ENCODE measurements around the gene NFAM1.

NFAM1 gene

GRCh38 chr22:42379966-42380537, 52.2 kb downstream of the NFAM1 start:
- no peak for DNase-seq

GRCh38 chr22:42376711-42377554, 55.3 kb downstream of the NFAM1 start:
- no peak for DNase-seq

GRCh38 chr22:42375982-42376381, 56.2 kb downstream of the NFAM1 start:
- no peak for DNase-seq

GRCh38 chr22:42372976-42373375, 59.2 kb downstream of the NFAM1 start:
- no peak for DNase-seq

GRCh38 chr22:42371501-42371900, 60.7 kb downstream of the NFAM1 start:
- no peak for DNase-seq

- DNase-seq: no peak
Observed at GRCh38 chr22:42371099-42371498, 61.1 kb downstream of the NFAM1 start.

DNA sequence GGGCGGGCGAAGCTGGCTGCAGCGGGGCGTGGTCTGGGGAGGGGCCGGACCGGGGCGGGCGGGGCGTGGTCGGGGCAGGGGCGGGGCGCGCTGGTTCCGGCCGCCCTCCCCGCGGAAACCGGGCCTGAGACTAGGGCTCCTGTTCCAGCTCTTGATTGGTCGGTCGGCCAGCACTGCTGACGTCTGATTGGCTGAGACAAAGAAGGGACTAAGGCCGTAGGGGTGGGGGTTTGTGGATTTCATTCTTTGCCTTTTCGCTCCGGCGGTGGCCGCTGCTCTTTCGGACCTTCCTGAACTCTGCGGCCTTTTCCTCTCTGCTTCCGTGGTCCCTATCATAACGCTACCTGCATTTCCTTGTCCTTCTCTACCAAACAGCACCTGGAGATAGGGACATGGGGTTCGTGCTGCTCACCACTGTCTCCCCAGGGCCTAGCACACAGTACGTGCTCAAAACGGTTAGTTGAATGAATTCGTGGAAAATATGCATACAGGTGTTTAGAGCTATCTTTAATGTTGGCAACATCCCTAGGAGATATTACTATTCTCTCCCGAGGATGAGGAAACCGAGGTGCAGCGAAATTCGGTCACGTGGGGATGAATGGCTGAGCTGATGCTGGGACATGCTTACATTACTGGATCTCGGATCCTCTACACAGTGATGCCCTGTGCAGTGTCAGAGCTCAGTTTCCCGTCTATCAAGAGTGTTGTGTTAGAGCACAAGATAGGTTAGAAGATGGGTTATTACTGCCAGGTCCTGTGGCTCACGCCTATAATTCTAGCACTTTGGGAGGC, 62.8 kb downstream of the NFAM1 start:
- DNase-seq: peak; percentile 85

GRCh38 chr22:42368379-42369249, 63.6 kb downstream of the NFAM1 start:
- peak; percentile 28 for DNase-seq

DNA sequence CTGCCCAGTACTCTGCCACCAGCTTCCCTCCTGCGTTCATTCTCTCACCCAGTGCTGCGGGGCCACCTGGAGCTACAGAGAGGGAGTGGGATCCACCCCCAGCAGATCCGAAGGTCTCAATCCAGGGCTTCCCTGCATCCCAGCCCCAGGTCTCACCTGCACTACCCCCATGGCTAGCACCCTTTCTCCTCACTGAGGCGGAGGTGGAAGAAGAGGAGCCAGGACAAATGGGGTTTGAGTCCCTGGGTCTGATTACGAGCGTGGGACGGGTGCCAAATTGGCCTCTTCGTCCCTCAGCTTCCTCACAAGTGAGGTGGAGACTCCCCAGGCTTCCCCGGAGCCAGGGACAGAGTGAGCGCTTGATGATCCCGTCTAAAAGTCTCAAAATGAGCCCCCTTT, 64.2 kb downstream of the NFAM1 start:
- DNase-seq: no peak

DNA sequence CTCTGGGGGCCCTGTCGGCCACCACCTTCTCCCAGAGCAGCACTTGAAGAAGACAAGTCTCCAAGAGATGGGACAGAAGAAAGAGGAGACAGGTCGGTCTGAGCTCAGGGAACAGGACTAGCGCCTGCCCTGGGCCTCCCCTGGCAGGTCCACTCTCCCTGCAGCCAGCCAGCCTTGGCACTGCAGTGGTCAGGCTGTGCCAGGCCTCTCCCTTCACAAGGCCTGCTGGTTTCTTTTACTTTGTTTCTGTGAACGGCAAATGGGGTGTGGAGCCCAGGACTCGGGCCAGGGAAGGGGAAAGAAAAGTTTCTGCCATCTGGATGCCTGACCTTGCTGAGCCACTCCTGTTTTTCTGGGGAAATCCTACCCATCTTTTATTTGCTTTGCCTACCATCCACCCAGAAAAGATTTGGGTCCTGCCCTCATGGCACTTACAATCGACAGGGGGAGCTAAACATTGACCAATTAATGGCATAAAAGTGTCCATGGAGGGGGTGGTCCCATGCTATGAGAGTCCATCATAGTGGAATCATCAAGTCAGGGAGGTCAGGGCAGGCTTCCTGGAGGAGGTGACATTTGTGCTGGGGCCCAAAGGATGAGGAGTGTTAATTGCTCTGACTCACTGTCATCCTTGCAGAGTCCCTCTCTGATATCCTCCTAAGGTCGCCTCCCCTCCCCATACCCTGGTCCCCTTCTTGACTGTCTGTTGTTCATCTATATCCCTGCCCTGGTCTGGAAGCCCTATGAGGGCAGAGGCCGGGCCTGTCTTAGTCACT, 65.2 kb downstream of the NFAM1 start:
- no peak for DNase-seq

DNA sequence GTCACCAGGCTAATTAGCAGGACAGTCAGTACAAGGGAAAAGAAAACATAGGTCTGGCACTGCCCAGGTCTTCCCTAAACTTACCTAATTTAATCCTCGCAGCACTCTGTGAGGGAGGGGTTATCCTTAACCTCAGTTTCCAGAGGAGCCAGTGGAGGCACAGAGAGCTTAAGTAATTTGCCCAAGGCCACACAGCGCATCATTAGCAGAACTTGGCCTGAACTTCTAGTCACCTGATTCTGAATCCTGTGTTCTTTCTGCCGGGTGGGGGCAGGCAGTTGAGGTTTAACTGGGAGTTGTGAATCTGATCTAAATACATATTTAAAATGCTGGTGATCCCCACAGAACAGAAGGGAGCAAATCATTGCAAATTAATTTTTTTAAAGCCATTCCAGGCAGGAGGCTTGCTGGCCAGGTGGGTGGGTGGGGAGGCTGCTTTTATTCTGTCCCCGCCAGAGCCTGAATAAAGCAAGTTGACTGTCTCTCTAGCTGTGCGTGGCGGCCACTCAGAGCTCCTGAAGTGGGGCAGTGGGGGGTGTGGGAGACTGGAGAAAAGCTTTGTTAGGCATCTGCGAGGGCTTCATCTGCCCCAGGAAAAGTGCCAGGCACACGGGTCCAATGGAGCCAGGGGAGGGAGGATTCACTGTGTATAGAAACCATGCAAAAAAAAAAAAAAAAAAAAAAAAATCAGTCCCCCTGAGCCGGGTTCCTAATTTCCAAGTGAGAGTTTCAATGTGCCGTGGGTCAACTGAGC, 66.1 kb downstream of the NFAM1 start:
- no peak for DNase-seq

DNA sequence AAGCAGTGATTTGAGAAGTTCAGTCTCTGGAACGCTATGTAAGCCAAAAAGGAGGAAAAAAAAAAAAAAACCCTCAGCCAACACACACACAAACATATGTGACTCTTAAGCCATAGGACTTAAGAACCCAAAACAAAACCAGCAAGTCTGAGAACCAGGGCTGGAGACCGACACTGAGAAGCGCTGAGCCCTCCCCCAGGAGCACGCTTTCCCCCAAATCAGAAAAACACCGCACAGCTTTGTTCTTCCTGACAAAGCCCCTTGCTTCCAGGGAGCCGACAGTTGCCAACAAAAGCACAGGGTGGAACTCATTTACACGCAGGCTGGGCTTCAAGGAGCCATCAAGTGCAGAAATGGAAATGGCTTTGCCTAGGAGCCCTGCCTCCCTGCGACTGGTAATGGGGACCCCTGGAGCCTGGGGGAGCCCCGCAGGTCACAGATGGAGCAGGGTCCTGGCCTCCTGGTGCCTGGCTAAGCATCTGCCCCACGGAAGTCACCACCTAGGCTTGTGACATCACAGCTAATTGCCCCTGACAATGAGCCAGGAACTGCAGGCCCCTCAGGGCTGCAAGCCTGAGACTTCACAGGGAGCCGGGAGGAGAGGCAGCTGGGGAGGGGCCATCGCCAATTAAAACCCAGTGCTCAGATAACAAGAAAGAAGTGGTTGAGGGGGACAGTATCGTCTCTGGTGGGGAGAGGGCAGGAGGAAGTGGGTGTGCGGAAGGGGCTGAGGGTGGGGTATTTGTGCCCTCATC, 66.9 kb downstream of the NFAM1 start:
- DNase-seq: no peak

DNA sequence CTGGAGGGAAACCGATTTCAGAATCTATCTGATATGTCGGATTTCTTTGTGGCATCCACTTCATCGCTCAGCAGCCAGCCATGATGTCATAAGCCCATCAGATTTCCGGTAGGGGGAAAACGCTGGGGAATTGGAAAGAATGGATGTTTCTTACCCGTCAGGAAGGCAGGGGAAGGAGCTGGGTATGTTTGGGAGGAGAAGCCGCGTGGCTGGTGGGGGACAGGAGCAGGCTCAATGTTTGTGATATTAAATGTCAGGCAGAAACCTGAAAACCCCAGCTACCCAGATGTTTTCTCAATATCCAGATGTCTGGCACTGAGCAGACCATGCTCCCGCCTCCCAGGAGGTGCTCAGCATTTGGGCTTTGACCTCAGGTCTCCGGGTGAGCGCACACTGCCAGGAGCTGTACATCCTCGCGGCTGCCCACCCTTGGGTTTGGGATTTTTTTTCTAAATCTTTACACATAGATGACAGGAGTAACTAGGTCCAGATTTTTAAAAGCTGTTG, 67.5 kb downstream of the NFAM1 start:
- DNase-seq: no peak

GRCh38 chr22:42363892-42364291, 68.3 kb downstream of the NFAM1 start:
- no peak for DNase-seq

GRCh38 chr22:42361523-42361922, 70.7 kb downstream of the NFAM1 start:
- DNase-seq: no peak

DNA sequence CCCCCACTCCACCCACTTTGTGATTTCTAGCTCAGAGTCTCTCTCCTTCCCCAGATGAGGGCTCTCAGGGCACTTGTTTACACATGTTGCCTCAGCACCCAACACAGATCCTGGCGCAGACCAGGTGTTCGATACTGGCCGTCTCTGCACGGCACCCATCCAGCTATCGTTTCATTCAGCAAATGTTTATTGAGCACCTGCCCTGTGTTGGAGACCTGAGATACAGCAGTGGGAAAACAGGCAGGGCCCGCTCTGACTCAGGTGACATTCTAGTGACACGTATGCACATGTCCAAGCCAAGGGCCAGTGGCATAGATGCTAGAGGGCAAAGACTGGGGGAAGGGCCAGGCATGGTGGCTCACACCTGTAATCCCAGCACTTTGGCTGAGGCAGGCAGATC, 71.9 kb downstream of the NFAM1 start:
- DNase-seq: no peak

DNA sequence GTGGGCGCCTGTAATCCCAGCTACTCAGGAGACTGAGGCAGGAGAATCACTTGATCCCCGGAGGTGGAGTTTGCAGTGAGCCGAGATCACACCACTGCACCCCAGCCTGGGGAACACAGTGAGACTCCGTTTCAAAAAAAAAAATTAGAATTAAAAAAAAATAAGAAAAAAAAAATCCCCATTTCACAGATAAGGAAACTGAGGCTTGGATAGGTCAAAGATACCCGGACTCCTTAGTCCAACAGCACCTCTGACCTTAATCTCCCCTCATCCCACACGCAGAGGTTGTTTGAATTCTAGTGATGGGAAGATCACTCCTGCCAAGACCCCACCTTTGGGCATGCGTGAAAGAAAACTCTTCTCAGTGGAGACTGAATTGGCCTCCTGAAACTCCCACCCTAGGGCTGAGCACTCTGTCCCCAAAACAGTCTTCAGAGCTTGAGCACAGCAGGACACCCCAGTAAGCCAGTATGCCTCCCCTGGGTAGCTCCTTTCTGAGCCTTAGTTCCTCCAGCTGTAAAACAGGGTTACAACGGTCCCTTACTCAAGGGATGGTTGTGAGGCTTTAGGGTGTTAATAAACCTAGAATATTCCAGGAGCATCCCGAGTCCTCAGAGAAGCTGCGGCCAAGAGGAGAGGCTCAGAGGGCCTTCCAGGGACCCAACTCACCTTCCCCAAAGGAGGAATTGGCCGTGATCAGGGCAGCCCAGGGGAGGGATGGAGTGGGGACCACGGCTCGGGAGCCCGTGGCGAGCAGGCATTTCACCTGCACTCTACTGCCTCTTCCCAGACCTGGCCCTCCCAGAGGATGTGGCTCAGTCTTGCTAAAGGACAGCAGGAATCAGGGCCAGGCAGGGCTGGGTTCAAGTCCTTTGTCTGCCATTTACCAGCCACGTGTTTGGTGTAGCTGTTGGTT, 73.3 kb downstream of the NFAM1 start:
- DNase-seq: no peak

DNA sequence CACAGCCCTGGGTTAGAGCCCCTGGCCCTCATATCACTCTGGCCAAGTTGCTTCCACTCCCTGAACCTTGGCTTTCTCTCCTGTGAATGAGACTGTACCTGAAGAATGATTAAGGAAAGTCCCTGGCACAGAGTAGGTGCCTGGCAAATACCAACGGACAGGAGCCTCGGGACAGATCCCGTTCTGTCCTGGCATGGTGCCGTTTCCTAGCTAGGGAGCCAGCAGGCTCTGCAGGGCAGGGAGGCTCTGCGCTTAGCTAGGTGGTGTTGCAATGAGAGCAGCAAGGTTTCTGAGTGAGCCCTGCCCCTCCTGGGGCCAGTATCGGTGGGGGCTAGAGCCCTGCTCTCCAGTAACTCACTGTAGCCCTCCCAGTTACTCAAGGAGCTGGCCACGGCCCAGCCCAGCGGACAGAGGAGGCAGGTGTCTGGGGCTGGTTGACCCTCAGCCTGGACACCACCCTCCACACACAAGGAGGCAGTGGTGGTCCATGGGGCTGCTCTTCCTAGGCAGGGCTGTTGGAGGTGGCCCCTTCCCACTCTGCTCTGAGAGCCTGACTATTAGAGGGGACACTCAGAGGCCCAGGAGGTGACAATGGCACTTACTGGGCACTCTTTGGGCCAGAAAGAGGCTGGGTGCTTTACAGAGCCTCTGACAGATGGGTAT, 74.4 kb downstream of the NFAM1 start:
- DNase-seq: no peak

DNA sequence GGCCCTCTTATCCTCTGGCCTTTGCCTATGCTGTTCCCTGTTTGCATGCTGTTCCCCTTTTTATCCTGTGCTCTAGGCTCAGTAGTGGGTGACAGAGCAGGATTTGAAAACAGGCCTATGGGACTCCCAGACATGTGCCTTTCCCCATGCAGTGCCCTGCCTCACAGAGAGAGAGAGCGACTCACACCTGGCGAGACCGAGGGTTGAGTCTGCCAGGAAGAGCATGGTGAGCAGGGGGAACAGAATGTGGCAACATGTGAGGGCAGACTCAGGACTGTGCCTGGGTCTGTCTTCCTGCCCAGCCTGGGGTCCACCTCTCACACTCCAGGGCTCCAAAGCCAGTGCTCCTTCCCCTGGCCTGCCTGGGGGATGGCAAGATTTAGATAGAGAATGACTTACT, 75.0 kb downstream of the NFAM1 start:
- DNase-seq: no peak

Measured in stimulated activated naive CD4-positive, alpha-beta T cell treated with Interleukin-2 at 50 U/mL for 16 hours (primary cell).